K562 (cell line): Measurements from ENCODE around the gene KAT7.

Source experiments
- E2F6 ChIP-seq, 2 experiments: IDR thresholded peaks; 2 replicates each; pipeline ENCODE4 v1.6.1; 2011; ENCODE audit warnings: borderline replicate concordance in 1 of 2, control low read depth in 1 of 2, low read depth in 1 of 2, low read length in 1 of 2, mild to moderate bottlenecking in 1 of 2, mixed read lengths in 1 of 2, moderate library complexity in 1 of 2; ENCODE audit not compliant: insufficient read depth in 1 of 2, insufficient read length in 1 of 2, poor library complexity in 1 of 2, severe bottlenecking in 1 of 2; ENCODE audit errors: extremely low read depth in 1 of 2
- EHMT2 ChIP-seq: fragments of 450-650 bp; IDR thresholded peaks from 2 replicates; pipeline ENCODE4 v1.6.1; 2018; ENCODE audit warnings: antibody characterized with exemption
- ETV6 ChIP-seq, 3 experiments: fragments of 150-350 bp in 1 of 3; sonication (generic) in 1 of 3; formaldehyde crosslinking in 1 of 3; IDR thresholded peaks; 2 replicates each; pipeline versions ENCODE4 v1.6.1 to v1.8.0; 2014 to 2022; ENCODE audit warnings: borderline replicate concordance in 2 of 3, low read depth in 2 of 3, antibody characterized with exemption in 1 of 3, low read length in 1 of 3, mild to moderate bottlenecking in 1 of 3, missing genetic modification reagents in 1 of 3
- NCOA2 ChIP-seq, 2 experiments: fragments of 450-650 bp; IDR thresholded peaks; 2 replicates each; pipeline ENCODE4 v1.6.1; 2018; ENCODE audit warnings: mild to moderate bottlenecking in 2 of 2, moderate library complexity in 1 of 2; ENCODE audit not compliant: partially characterized antibody in 2 of 2
- POLR2A ChIP-seq: fragments of 450-650 bp; conservative IDR thresholded peaks from 2 replicates; pipeline ENCODE4 v1.6.1; 2016
- RERE ChIP-seq: sonication (generic); formaldehyde crosslinking; IDR thresholded peaks from 2 replicates; pipeline ENCODE4 v1.8.0; 2023; ENCODE audit warnings: missing genetic modification reagents, mild to moderate bottlenecking, borderline replicate concordance
- SRF ChIP-seq, 2 experiments: fragments of 250-450, 450-650 bp in 1 of 2; sonication (Bioruptor Pico) in 1 of 2; sonication (generic) in 1 of 2; formaldehyde crosslinking; IDR thresholded peaks; 2 replicates each; pipeline versions ENCODE4 v1.5.0 to v1.5.1; 2020 to 2022; ENCODE audit warnings: mild to moderate bottlenecking in 1 of 2, missing genetic modification reagents in 1 of 2
- TAL1 ChIP-seq: fragments of 450-650 bp; IDR thresholded peaks from 2 replicates; pipeline ENCODE4 v1.6.1; 2016; ENCODE audit warnings: mild to moderate bottlenecking
- ZNF592 ChIP-seq: fragments of 450-650 bp; IDR thresholded peaks from 2 replicates; pipeline ENCODE4 v1.6.1; 2017; ENCODE audit warnings: antibody characterized with exemption, mild to moderate bottlenecking
- TF ChIP-seq, protein P1 (sequence below), 3 experiments: IDR thresholded peaks in 2 of 3; conservative IDR thresholded peaks in 1 of 3; 2 replicates each; pipeline ENCODE4 v1.5.1; 2011 to 2012; ENCODE audit warnings: low read length in 3 of 3, mild to moderate bottlenecking in 3 of 3, control low read depth in 2 of 3, improper control_type of control experiment in 1 of 3, inconsistent platforms in 1 of 3, low read depth in 1 of 3, mixed read lengths in 1 of 3, moderate library complexity in 1 of 3; ENCODE audit not compliant: insufficient read depth in 2 of 3

- no peak for TF ChIP-seq E2F6 (IDR thresholded peaks at IDR 0.05; ENCODE audit: borderline replicate concordance in 1 of 2, extremely low read depth in 1 of 2, insufficient read depth in 1 of 2, insufficient read length in 1 of 2, low read depth in 1 of 2, low read length in 1 of 2, poor library complexity in 1 of 2, severe bottlenecking in 1 of 2)
- no peak for TF ChIP-seq TAL1
- TF ChIP-seq, protein P1, sequence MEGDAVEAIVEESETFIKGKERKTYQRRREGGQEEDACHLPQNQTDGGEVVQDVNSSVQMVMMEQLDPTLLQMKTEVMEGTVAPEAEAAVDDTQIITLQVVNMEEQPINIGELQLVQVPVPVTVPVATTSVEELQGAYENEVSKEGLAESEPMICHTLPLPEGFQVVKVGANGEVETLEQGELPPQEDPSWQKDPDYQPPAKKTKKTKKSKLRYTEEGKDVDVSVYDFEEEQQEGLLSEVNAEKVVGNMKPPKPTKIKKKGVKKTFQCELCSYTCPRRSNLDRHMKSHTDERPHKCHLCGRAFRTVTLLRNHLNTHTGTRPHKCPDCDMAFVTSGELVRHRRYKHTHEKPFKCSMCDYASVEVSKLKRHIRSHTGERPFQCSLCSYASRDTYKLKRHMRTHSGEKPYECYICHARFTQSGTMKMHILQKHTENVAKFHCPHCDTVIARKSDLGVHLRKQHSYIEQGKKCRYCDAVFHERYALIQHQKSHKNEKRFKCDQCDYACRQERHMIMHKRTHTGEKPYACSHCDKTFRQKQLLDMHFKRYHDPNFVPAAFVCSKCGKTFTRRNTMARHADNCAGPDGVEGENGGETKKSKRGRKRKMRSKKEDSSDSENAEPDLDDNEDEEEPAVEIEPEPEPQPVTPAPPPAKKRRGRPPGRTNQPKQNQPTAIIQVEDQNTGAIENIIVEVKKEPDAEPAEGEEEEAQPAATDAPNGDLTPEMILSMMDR (IDR thresholded peaks at IDR 0.05 in 2 of 3, conservative IDR thresholded peaks at IDR 0.05 in 1 of 3; ENCODE audit: insufficient read depth in 2 of 3, low read depth in 1 of 3, low read length in 3 of 3) = no peak
- TF ChIP-seq POLR2A = no peak
- TF ChIP-seq NCOA2 (IDR thresholded peaks at IDR 0.05; ENCODE audit: partially characterized antibody in 2 of 2) = no peak
- TF ChIP-seq RERE (CRISPR knock-in tag) = no peak
- TF ChIP-seq ZNF592 = no peak
- TF ChIP-seq ETV6 (IDR thresholded peaks at IDR 0.05; ENCODE audit: borderline replicate concordance in 1 of 2, low read depth in 2 of 2, low read length in 1 of 2) = no peak
- no peak for TF ChIP-seq ETV6 (CRISPR knock-in tag; IDR thresholded peaks at IDR 0.05; ENCODE audit: borderline replicate concordance)
- TF ChIP-seq EHMT2 = no peak
- TF ChIP-seq SRF (CRISPR knock-in tag; IDR thresholded peaks at IDR 0.05) = no peak
These were observed 41.5 kb upstream of the KAT7 start for GRCh38 chr17:49746791-49747490.
